HepG2 (cell line): Measurements from ENCODE around the gene NKAIN2. TPM values are rescaled to one million over a fixed set of nuclear protein-coding genes. Genes with fewer than 3 reads are reported as not detected.

ENCODE experiments used
- ATAC-seq: fragments of 200-7000 bp; cut with Tn5 transposase; 3 replicates; pipeline ENCODE4 v1.9.1; 2020; ENCODE audit warnings: mild to moderate bottlenecking, moderate library complexity
- BruUV-seq: library from RNA; stranded (reverse); fragments of 400-500 nt; replicated peaks from 2 replicates; lab custom pipeline; 2021; lab: Mats Ljungman, UMichigan
- CTCF ChIA-PET: fragments of 300-600 bp; formaldehyde crosslinking; extraction: SDS; loops from one replicate; lab custom pipeline; 2021; ENCODE audit warnings: low total read pairs, inconsistent platforms, low intra/inter-chr PET ratio; lab: Yijun Ruan, JAX
- POLR2A ChIA-PET: fragments of 350-600 bp; sonication (Branson Sonifier 250); formaldehyde crosslinking; loops from one replicate; lab custom pipeline; 2020; ENCODE audit warnings: antibody characterized with exemption, inconsistent platforms; lab: Yijun Ruan, JAX
- DNase-seq: peaks from one replicate; pipeline ENCODE4 v3.0.0-alpha.2; 2015; ENCODE audit warnings: low spot score
- FAIRE-seq: peaks from 3 replicates; lab custom pipeline; 2011; peaks lifted over from hg19 to GRCh38; lab: Jason Lieb, UNC
- H2AFZ ChIP-seq: one replicate; pipeline ENCODE4 v1.6.1; 2011; ENCODE audit warnings: low read length, inconsistent platforms
- H3K27ac ChIP-seq: fragments of 300-600 bp; 3 replicates; pipeline ENCODE4 v1.8.0; 2011; ENCODE audit warnings: mixed run types, mild to moderate bottlenecking, mixed read lengths, low read length, inconsistent platforms; ENCODE audit not compliant: insufficient read depth; ENCODE audit errors: extremely low read length
- H3K27me3 ChIP-seq, 2 experiments: fragments of 200-600 bp in 1 of 2; 2 replicates in 1 of 2; 3 replicates in 1 of 2; pipeline versions ENCODE4 v1.6.0 to v1.8.0; 2011; ENCODE audit warnings: low read length in 2 of 2, mild to moderate bottlenecking in 2 of 2, moderate library complexity in 2 of 2, inconsistent platforms in 1 of 2; ENCODE audit not compliant: insufficient read depth in 2 of 2, control insufficient read depth in 1 of 2
- H3K36me3 ChIP-seq, 2 experiments: fragments of 200-600 bp in 1 of 2; replicated peaks in 1 of 2; 2 replicates in 1 of 2; 3 replicates in 1 of 2; pipeline versions ENCODE4 v1.5.1 to v1.8.0; 2011; ENCODE audit warnings: low read length in 2 of 2, inconsistent platforms in 1 of 2; ENCODE audit not compliant: insufficient read depth in 2 of 2, control insufficient read depth in 1 of 2
- H3K4me1 ChIP-seq: 2 replicates; pipeline ENCODE4 v1.5.1; 2012; ENCODE audit warnings: low read length, inconsistent platforms; ENCODE audit not compliant: insufficient read depth
- H3K4me2 ChIP-seq: 2 replicates; pipeline ENCODE4 v1.6.0; 2011; ENCODE audit warnings: low read depth, low read length, inconsistent platforms
- H3K4me3 ChIP-seq, 3 experiments: fragments of 200-600 bp in 1 of 3; sonication (generic), shearing (Covaris generic) in 1 of 3; replicated peaks in 1 of 3; 2 replicates each; pipeline ENCODE4 v1.5.1; 2011 to 2016; ENCODE audit warnings: low read length in 3 of 3, inconsistent platforms in 2 of 3, low read depth in 2 of 3, mild to moderate bottlenecking in 2 of 3, control low read depth in 1 of 3, mixed read lengths in 1 of 3; ENCODE audit not compliant: insufficient read depth in 1 of 3
- H3K79me2 ChIP-seq: one replicate; pipeline ENCODE4 v1.6.1; 2011; ENCODE audit warnings: low read length, inconsistent platforms; ENCODE audit not compliant: insufficient read depth
- H3K9ac ChIP-seq: 2 replicates; pipeline ENCODE4 v1.6.0; 2011; ENCODE audit warnings: mild to moderate bottlenecking, low read depth, low read length, inconsistent platforms; ENCODE audit not compliant: insufficient read depth
- H3K9me3 ChIP-seq: 2 replicates; pipeline ENCODE4 v1.5.1; 2012; ENCODE audit warnings: mild to moderate bottlenecking, low read length
- H4K20me1 ChIP-seq: 2 replicates; pipeline ENCODE4 v1.6.0; 2011; ENCODE audit warnings: inconsistent platforms, mild to moderate bottlenecking, low read length, moderate library complexity; ENCODE audit not compliant: insufficient read depth
- NFE2L2 ChIP-seq: fragments of 150-350 bp; IDR thresholded peaks from 2 replicates; pipeline ENCODE4 v1.6.1; 2014; ENCODE audit warnings: low read length
- SMAD3 ChIP-seq: sonication (generic); formaldehyde crosslinking; IDR thresholded peaks from 2 replicates; pipeline ENCODE4 v1.4.0; 2020; ENCODE audit warnings: missing genetic modification reagents
- ZNF335 ChIP-seq: sonication (generic); formaldehyde crosslinking; IDR thresholded peaks from 2 replicates; pipeline ENCODE4 v1.4.0; 2020; ENCODE audit warnings: missing genetic modification reagents
- in situ Hi-C: cut with HindIII; loops from 2 replicates; pipeline ENCODE4 v1.10.0; 2017; ENCODE audit warnings: low pct_unique_long_range_greater_than_20kb; ENCODE audit not compliant: extremely low pct_ligation_motif_present
- intact Hi-C: fragments of 100-400 bp; cut with micrococcal nuclease; formaldehyde crosslinking; loops from one replicate; pipeline ENCODE4 v1.10.0; 2022; ENCODE audit not compliant: unreplicated experiment
- polyA plus RNA-seq, 8 experiments: library from polyadenylated mRNA; depleted of rRNA in 3 of 8; stranded (reverse) in 7 of 8; unstranded in 1 of 8; fragments of >200 nt; fragmentation: Illumina TruSeq in 4 of 8; extraction: Trizol in 4 of 8; gene quantifications; 2 replicates each; pipeline versions ENCODE4 v1.2.1 to v1.2.3, GENCODE V29; 2011 to 2016; ENCODE audit warnings: low read depth in 4 of 8, missing spikeins in 1 of 8, mixed read lengths in 1 of 8; ENCODE audit not compliant: insufficient read depth in 1 of 8
- total RNA-seq, 5 experiments: library from RNA; depleted of rRNA; stranded (reverse); fragments of >200 nt; fragmentation: Illumina TruSeq; extraction: Trizol; gene quantifications; 2 replicates each; pipeline ENCODE4 v1.2.3, GENCODE V29; 2016; ENCODE audit warnings: low read depth in 1 of 5
- TF ChIP-seq, protein P1 (sequence below): sonication (generic); formaldehyde crosslinking; IDR thresholded peaks from 2 replicates; pipeline ENCODE4 v1.4.0; 2020; ENCODE audit warnings: mild to moderate bottlenecking, missing genetic modification reagents, borderline replicate concordance
- TF ChIP-seq, protein P2 (sequence below): sonication (generic); formaldehyde crosslinking; IDR thresholded peaks from 2 replicates; pipeline ENCODE4 v1.4.0; 2020; ENCODE audit warnings: missing genetic modification reagents

Gene NKAIN2
- total and polyA plus RNA-seq, 2 of the 13 experiments (the other 11 are each of a cell fraction or from before 2014, with no cell fraction given), result not detected

DNA sequence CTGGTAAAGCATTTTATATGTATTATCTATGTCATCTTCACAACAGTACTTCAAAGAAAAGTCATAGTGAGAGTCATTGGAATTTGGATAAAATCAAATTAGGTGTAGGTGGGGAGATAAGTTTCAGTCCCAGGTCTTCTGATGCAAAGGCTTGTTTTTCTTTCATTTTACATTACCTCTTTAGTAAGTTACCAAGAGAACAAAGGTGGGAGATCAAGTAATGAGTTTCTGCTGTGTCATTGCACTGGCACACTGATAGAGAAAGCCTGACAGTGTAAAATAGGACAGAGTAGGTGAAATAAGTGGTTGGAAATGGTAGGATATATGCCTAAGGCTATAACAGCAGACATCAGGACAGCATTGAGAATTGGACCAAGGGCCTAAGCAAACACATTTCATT lies 250.4 kb downstream of the NKAIN2 start:
- TF ChIP-seq SMAD3 (CRISPR knock-in tag), result no peak
- TF ChIP-seq, protein P1, sequence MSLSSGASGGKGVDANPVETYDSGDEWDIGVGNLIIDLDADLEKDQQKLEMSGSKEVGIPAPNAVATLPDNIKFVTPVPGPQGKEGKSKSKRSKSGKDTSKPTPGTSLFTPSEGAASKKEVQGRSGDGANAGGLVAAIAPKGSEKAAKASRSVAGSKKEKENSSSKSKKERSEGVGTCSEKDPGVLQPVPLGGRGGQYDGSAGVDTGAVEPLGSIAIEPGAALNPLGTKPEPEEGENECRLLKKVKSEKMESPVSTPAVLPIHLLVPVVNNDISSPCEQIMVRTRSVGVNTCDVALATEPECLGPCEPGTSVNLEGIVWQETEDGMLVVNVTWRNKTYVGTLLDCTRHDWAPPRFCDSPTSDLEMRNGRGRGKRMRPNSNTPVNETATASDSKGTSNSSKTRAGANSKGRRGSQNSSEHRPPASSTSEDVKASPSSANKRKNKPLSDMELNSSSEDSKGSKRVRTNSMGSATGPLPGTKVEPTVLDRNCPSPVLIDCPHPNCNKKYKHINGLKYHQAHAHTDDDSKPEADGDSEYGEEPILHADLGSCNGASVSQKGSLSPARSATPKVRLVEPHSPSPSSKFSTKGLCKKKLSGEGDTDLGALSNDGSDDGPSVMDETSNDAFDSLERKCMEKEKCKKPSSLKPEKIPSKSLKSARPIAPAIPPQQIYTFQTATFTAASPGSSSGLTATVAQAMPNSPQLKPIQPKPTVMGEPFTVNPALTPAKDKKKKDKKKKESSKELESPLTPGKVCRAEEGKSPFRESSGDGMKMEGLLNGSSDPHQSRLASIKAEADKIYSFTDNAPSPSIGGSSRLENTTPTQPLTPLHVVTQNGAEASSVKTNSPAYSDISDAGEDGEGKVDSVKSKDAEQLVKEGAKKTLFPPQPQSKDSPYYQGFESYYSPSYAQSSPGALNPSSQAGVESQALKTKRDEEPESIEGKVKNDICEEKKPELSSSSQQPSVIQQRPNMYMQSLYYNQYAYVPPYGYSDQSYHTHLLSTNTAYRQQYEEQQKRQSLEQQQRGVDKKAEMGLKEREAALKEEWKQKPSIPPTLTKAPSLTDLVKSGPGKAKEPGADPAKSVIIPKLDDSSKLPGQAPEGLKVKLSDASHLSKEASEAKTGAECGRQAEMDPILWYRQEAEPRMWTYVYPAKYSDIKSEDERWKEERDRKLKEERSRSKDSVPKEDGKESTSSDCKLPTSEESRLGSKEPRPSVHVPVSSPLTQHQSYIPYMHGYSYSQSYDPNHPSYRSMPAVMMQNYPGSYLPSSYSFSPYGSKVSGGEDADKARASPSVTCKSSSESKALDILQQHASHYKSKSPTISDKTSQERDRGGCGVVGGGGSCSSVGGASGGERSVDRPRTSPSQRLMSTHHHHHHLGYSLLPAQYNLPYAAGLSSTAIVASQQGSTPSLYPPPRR (CRISPR knock-in tag), result no peak
- TF ChIP-seq ZNF335 (CRISPR knock-in tag), result no peak
- TF ChIP-seq, protein P2, sequence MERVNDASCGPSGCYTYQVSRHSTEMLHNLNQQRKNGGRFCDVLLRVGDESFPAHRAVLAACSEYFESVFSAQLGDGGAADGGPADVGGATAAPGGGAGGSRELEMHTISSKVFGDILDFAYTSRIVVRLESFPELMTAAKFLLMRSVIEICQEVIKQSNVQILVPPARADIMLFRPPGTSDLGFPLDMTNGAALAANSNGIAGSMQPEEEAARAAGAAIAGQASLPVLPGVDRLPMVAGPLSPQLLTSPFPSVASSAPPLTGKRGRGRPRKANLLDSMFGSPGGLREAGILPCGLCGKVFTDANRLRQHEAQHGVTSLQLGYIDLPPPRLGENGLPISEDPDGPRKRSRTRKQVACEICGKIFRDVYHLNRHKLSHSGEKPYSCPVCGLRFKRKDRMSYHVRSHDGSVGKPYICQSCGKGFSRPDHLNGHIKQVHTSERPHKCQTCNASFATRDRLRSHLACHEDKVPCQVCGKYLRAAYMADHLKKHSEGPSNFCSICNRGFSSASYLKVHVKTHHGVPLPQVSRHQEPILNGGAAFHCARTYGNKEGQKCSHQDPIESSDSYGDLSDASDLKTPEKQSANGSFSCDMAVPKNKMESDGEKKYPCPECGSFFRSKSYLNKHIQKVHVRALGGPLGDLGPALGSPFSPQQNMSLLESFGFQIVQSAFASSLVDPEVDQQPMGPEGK, result no peak
- 0 out of 2 replicates have a peak, but pooled peaks have one; percentile 39 for TF ChIP-seq NFE2L2
- H3K27me3 ChIP-seq, result no peaks in the 10 kb centered on the region
- in situ Hi-C loops, result no loop called here
- ChIA-PET POLR2A (no interaction called here), CTCF (no interaction called here)
- H3K4me2 ChIP-seq, result no peak overlapping the region
- ATAC-seq (no peak), FAIRE-seq (no peak), DNase-seq (no peak)
- no peak overlapping the region for H3K27ac ChIP-seq
- H3K9me3 ChIP-seq, result no peaks in the 10 kb centered on the region
- no TSS peak for BruUV-seq
- no peaks in the 10 kb centered on the region for H3K4me1 ChIP-seq
- no peak overlapping the region for H2AFZ ChIP-seq
- no peaks in the 10 kb centered on the region for H3K79me2 ChIP-seq
- intact Hi-C loops, result no loop called here
- H3K9ac ChIP-seq, result no peak overlapping the region
- H4K20me1 ChIP-seq, result no peaks in the 10 kb centered on the region
- no peaks in the 10 kb centered on the region for H3K36me3 ChIP-seq
- no peak overlapping the region for H3K4me3 ChIP-seq
